Measurements from ENCODE around the gene SCAMP5. TPM values are rescaled to one million over a fixed set of nuclear protein-coding genes. Genes with fewer than 3 reads are reported as not detected.
A peak's percentile ranks its signal among the peaks of the same experiment; 100 is the strongest.

SCAMP5 gene
- total RNA-seq, 2 experiments from 2014 or later: 0.44 to 0.58 TPM

- DNase-seq: no peak
- Mint-ChIP-seq H3K27me3 (no peaks in the 10 kb centered on the region), H3K27ac (no peak overlapping the region), H3K4me1 (peaks cover 5% of the 10 kb centered on the region), H3K9me3 (no peaks in the 10 kb centered on the region), H3K4me3 (no peak overlapping the region), H3K36me3 (peaks cover 3% of the 10 kb centered on the region)
Measured at GRCh38 chr15:75058127-75058905, 63.0 kb downstream of the SCAMP5 start.

GRCh38 chr15:75059607-75060006, 64.2 kb downstream of the SCAMP5 start:
- Mint-ChIP-seq H3K27ac (no peak overlapping the region), H3K4me3 (no peak overlapping the region), H3K36me3 (peaks cover 3% of the 10 kb centered on the region), H3K4me1 (peaks cover 5% of the 10 kb centered on the region), H3K27me3 (no peaks in the 10 kb centered on the region), H3K9me3 (no peaks in the 10 kb centered on the region)
- no peak for DNase-seq

- Mint-ChIP-seq H3K27ac (no peak overlapping the region), H3K4me1 (peaks cover 12% of the 10 kb centered on the region), H3K36me3 (peaks cover 8% of the 10 kb centered on the region), H3K9me3 (peaks cover 6% of the 10 kb centered on the region), H3K27me3 (peaks cover 9% of the 10 kb centered on the region), H3K4me3 (no peak overlapping the region)
- no peak for DNase-seq
Measured at GRCh38 chr15:75061272-75061671, 65.9 kb downstream of the SCAMP5 start.

- H3K9me3 Mint-ChIP-seq: peaks cover 10% of the 10 kb centered on the region
- H3K4me3 Mint-ChIP-seq: no peak overlapping the region
- peaks cover 21% of the 10 kb centered on the region for H3K4me1 Mint-ChIP-seq
- no peak overlapping the region for H3K27ac Mint-ChIP-seq
- peaks cover 9% of the 10 kb centered on the region for H3K27me3 Mint-ChIP-seq
- no peak for DNase-seq
- peaks cover 16% of the 10 kb centered on the region for H3K36me3 Mint-ChIP-seq
Measured at GRCh38 chr15:75062706-75063105, 67.3 kb downstream of the SCAMP5 start.

- peaks cover 21% of the 10 kb centered on the region for H3K4me1 Mint-ChIP-seq
- DNase-seq: no peak
- peaks cover 16% of the 10 kb centered on the region for H3K36me3 Mint-ChIP-seq
- peaks cover 12% of the 10 kb centered on the region for H3K27me3 Mint-ChIP-seq
- H3K4me3 Mint-ChIP-seq: no peak overlapping the region
- H3K9me3 Mint-ChIP-seq: peaks cover 10% of the 10 kb centered on the region
- H3K27ac Mint-ChIP-seq: no peak overlapping the region
Measured at GRCh38 chr15:75063338-75063737, 68.0 kb downstream of the SCAMP5 start.

GRCh38 chr15:75063889-75064288, 68.5 kb downstream of the SCAMP5 start:
- Mint-ChIP-seq H3K4me3 (no peak overlapping the region), H3K9me3 (peaks cover 10% of the 10 kb centered on the region), H3K27ac (no peak overlapping the region), H3K36me3 (peaks cover 18% of the 10 kb centered on the region), H3K4me1 (peaks cover 21% of the 10 kb centered on the region), H3K27me3 (peaks cover 13% of the 10 kb centered on the region)
- no peak for DNase-seq

GRCh38 chr15:75064846-75065245, 69.5 kb downstream of the SCAMP5 start:
- H3K27ac Mint-ChIP-seq: no peak overlapping the region
- H3K36me3 Mint-ChIP-seq: peaks cover 21% of the 10 kb centered on the region
- peaks cover 27% of the 10 kb centered on the region for H3K4me1 Mint-ChIP-seq
- H3K4me3 Mint-ChIP-seq: no peak overlapping the region
- no peak for DNase-seq
- H3K9me3 Mint-ChIP-seq: peaks cover 10% of the 10 kb centered on the region
- H3K27me3 Mint-ChIP-seq: peaks cover 18% of the 10 kb centered on the region

GRCh38 chr15:75065467-75065850, 70.1 kb downstream of the SCAMP5 start:
- Mint-ChIP-seq H3K27me3 (peaks cover 22% of the 10 kb centered on the region), H3K4me1 (peaks cover 27% of the 10 kb centered on the region), H3K4me3 (no peak overlapping the region), H3K27ac (no peak overlapping the region), H3K9me3 (peaks cover 10% of the 10 kb centered on the region), H3K36me3 (peaks cover 21% of the 10 kb centered on the region)
- no peak for DNase-seq

GRCh38 chr15:75065851-75066509, 70.6 kb downstream of the SCAMP5 start:
- no peak for DNase-seq
- Mint-ChIP-seq H3K4me3 (no peak overlapping the region), H3K36me3 (peaks cover 21% of the 10 kb centered on the region), H3K27ac (no peak overlapping the region), H3K9me3 (peaks cover 10% of the 10 kb centered on the region), H3K4me1 (peaks cover 27% of the 10 kb centered on the region), H3K27me3 (peaks cover 27% of the 10 kb centered on the region)

- Mint-ChIP-seq H3K4me1 (peaks cover 23% of the 10 kb centered on the region), H3K27ac (peak overlapping the region; percentile 59), H3K9me3 (peaks cover 10% of the 10 kb centered on the region), H3K36me3 (peaks cover 21% of the 10 kb centered on the region), H3K4me3 (no peak overlapping the region), H3K27me3 (peaks cover 27% of the 10 kb centered on the region)
- peak; percentile 37 for DNase-seq
Measured at GRCh38 chr15:75067123-75067830, 71.9 kb downstream of the SCAMP5 start.

- Mint-ChIP-seq H3K27ac (no peak overlapping the region), H3K4me3 (no peak overlapping the region), H3K36me3 (peaks cover 21% of the 10 kb centered on the region), H3K4me1 (peaks cover 23% of the 10 kb centered on the region), H3K9me3 (peaks cover 10% of the 10 kb centered on the region), H3K27me3 (peaks cover 27% of the 10 kb centered on the region)
- DNase-seq: no peak
Measured at GRCh38 chr15:75068748-75069147, 73.4 kb downstream of the SCAMP5 start.

GRCh38 chr15:75069301-75069925, 74.0 kb downstream of the SCAMP5 start:
- Mint-ChIP-seq H3K4me3 (no peak overlapping the region), H3K9me3 (peaks cover 10% of the 10 kb centered on the region), H3K4me1 (peaks cover 23% of the 10 kb centered on the region), H3K27me3 (peaks cover 27% of the 10 kb centered on the region), H3K27ac (peak overlapping the region; percentile 43), H3K36me3 (peaks cover 21% of the 10 kb centered on the region)
- no peak for DNase-seq

GRCh38 chr15:75070674-75071073, 75.3 kb downstream of the SCAMP5 start:
- H3K9me3 Mint-ChIP-seq: peaks cover 10% of the 10 kb centered on the region
- no peak overlapping the region for H3K4me3 Mint-ChIP-seq
- no peak overlapping the region for H3K27ac Mint-ChIP-seq
- H3K36me3 Mint-ChIP-seq: peaks cover 19% of the 10 kb centered on the region
- peaks cover 24% of the 10 kb centered on the region for H3K27me3 Mint-ChIP-seq
- peaks cover 16% of the 10 kb centered on the region for H3K4me1 Mint-ChIP-seq
- no peak for DNase-seq

All from activated naive CD8-positive, alpha-beta T cell treated with anti-CD3 and anti-CD28 coated beads for 36 hours (primary cell).